H9 (cell line): ENCODE data around the gene SNX25. TPM values are rescaled to one million over a fixed set of nuclear protein-coding genes. Genes with fewer than 3 reads are reported as not detected.

Experiments
- DNase-seq: peaks from one replicate; pipeline ENCODE4 v3.0.0-alpha.2; 2017
- H2AFZ ChIP-seq: one replicate; pipeline ENCODE4 v1.6.1; 2013; ENCODE audit warnings: mild to moderate bottlenecking, low read length, control low read depth, moderate library complexity
- H2AK5ac ChIP-seq: 2 replicates; pipeline ENCODE4 v1.6.1; 2013; ENCODE audit warnings: low read length, control low read depth, mixed read lengths; ENCODE audit not compliant: insufficient read length
- H2BK120ac ChIP-seq: one replicate; pipeline ENCODE4 v1.6.1; 2013; ENCODE audit warnings: low read depth, mild to moderate bottlenecking, low read length, control low read depth, inconsistent platforms; ENCODE audit not compliant: poor library complexity, severe bottlenecking
- H2BK12ac ChIP-seq: 2 replicates; pipeline ENCODE4 v1.6.1; 2013; ENCODE audit warnings: low read length, control low read depth, mixed read lengths, low read depth; ENCODE audit not compliant: insufficient read length
- H2BK15ac ChIP-seq: 2 replicates; pipeline ENCODE4 v1.6.1; 2013; ENCODE audit warnings: low read depth, low read length, control low read depth
- H2BK20ac ChIP-seq: one replicate; pipeline ENCODE4 v1.6.1; 2013; ENCODE audit warnings: low read depth, mild to moderate bottlenecking, low read length, control low read depth, inconsistent platforms; ENCODE audit not compliant: poor library complexity, severe bottlenecking
- H2BK5ac ChIP-seq: 2 replicates; pipeline ENCODE4 v1.6.1; 2013; ENCODE audit warnings: low read length, control low read depth, mixed read lengths; ENCODE audit not compliant: insufficient read length
- H3K14ac ChIP-seq: 2 replicates; pipeline ENCODE4 v1.6.1; 2013; ENCODE audit warnings: low read length, control low read depth; ENCODE audit not compliant: insufficient read depth
- H3K18ac ChIP-seq: 2 replicates; pipeline ENCODE4 v1.6.1; 2013; ENCODE audit warnings: low read depth, mild to moderate bottlenecking, mixed read lengths, low read length, control low read depth; ENCODE audit not compliant: insufficient read length
- H3K23ac ChIP-seq: 2 replicates; pipeline ENCODE4 v1.6.1; 2013; ENCODE audit warnings: low read length, control low read depth, mixed read lengths, low read depth; ENCODE audit not compliant: insufficient read length
- H3K23me2 ChIP-seq: 2 replicates; pipeline ENCODE4 v1.6.1; 2013; ENCODE audit warnings: low read depth, mild to moderate bottlenecking, mixed read lengths, low read length, control low read depth; ENCODE audit not compliant: insufficient read length, poor library complexity, severe bottlenecking
- H3K27ac ChIP-seq: 2 replicates; pipeline ENCODE4 v1.5.1; 2013; ENCODE audit warnings: low read length, control low read depth, mixed read lengths, low read depth; ENCODE audit not compliant: insufficient read length
- H3K27me3 ChIP-seq: 2 replicates; pipeline ENCODE4 v1.6.1; 2013; ENCODE audit warnings: low read length, control low read depth, inconsistent platforms; ENCODE audit not compliant: insufficient read depth
- H3K4ac ChIP-seq: 2 replicates; pipeline ENCODE4 v1.6.1; 2013; ENCODE audit warnings: low read depth, mild to moderate bottlenecking, control low read depth, inconsistent platforms, low read length, moderate library complexity
- H3K4me1 ChIP-seq: 2 replicates; pipeline ENCODE4 v1.6.1; 2013; ENCODE audit warnings: low read length, control low read depth, inconsistent platforms; ENCODE audit not compliant: insufficient read depth
- H3K4me2 ChIP-seq: 2 replicates; pipeline ENCODE4 v1.6.1; 2013; ENCODE audit warnings: low read length, control low read depth, mixed read lengths; ENCODE audit not compliant: insufficient read length, insufficient read depth
- H3K56ac ChIP-seq: 2 replicates; pipeline ENCODE4 v1.6.1; 2013; ENCODE audit warnings: low read depth, mild to moderate bottlenecking, mixed read lengths, low read length, control low read depth; ENCODE audit not compliant: insufficient read length
- H3K79me1 ChIP-seq: 2 replicates; pipeline ENCODE4 v1.6.1; 2013; ENCODE audit warnings: low read depth, mild to moderate bottlenecking, moderate library complexity, low read length, control low read depth, inconsistent platforms; ENCODE audit not compliant: insufficient read depth, poor library complexity, severe bottlenecking
- H3K79me2 ChIP-seq: 2 replicates; pipeline ENCODE4 v1.6.1; 2013; ENCODE audit warnings: low read length, control low read depth, inconsistent platforms; ENCODE audit not compliant: insufficient read depth
- H3K9ac ChIP-seq: 2 replicates; pipeline ENCODE4 v1.6.1; 2013; ENCODE audit warnings: low read length, control low read depth, mixed read lengths; ENCODE audit not compliant: insufficient read length; ENCODE audit errors: extremely low read depth
- H3K9me3 ChIP-seq: one replicate; pipeline ENCODE4 v1.6.1; 2013; ENCODE audit warnings: low read depth, low read length, inconsistent platforms; ENCODE audit not compliant: control insufficient read depth
- H3T11ph ChIP-seq: one replicate; pipeline ENCODE4 v1.6.1; 2013; ENCODE audit warnings: mild to moderate bottlenecking, low read length, control low read depth, inconsistent platforms
- H4K20me1 ChIP-seq: one replicate; pipeline ENCODE4 v1.6.1; 2013; ENCODE audit not compliant: control insufficient read depth, insufficient read length, insufficient read depth
- H4K5ac ChIP-seq: 2 replicates; pipeline ENCODE4 v1.6.1; 2013; ENCODE audit warnings: low read depth, mild to moderate bottlenecking, mixed read lengths, low read length, control low read depth; ENCODE audit not compliant: insufficient read length
- H4K8ac ChIP-seq: replicated peaks from 2 replicates; pipeline ENCODE4 v1.6.1; 2013; ENCODE audit warnings: low read length, control low read depth, mixed read lengths, low read depth; ENCODE audit not compliant: insufficient read length
- H4K91ac ChIP-seq: 2 replicates; pipeline ENCODE4 v1.6.1; 2013; ENCODE audit warnings: low read depth, mild to moderate bottlenecking, moderate library complexity, mixed read lengths, low read length, control low read depth; ENCODE audit not compliant: insufficient read length
- H3K27ac Mint-ChIP-seq, 3 experiments: 2 replicates in 2 of 3; 3 replicates in 1 of 3; pipeline ENCODE4 v1.8.0; 2020 to 2021; ENCODE audit warnings: mixed read lengths in 3 of 3, mild to moderate bottlenecking in 1 of 3, moderate library complexity in 1 of 3
- H3K27me3 Mint-ChIP-seq: 2 replicates; pipeline ENCODE4 v1.8.0; 2021; ENCODE audit warnings: low read depth, mild to moderate bottlenecking, moderate library complexity, mixed read lengths
- H3K36me3 Mint-ChIP-seq, 3 experiments: 2 replicates in 2 of 3; 3 replicates in 1 of 3; pipeline ENCODE4 v1.8.0; 2020 to 2021; ENCODE audit warnings: low read depth in 3 of 3, mixed read lengths in 3 of 3; ENCODE audit not compliant: insufficient read depth in 1 of 3
- H3K4me1 Mint-ChIP-seq, 2 experiments: 2 replicates each; pipeline ENCODE4 v1.8.0; 2020; ENCODE audit warnings: mixed read lengths in 2 of 2
- H3K4me3 Mint-ChIP-seq, 2 experiments: 2 replicates in 1 of 2; 3 replicates in 1 of 2; pipeline ENCODE4 v1.8.0; 2020 to 2021; ENCODE audit warnings: mild to moderate bottlenecking in 2 of 2, mixed read lengths in 2 of 2, moderate library complexity in 1 of 2
- H3K9me3 Mint-ChIP-seq, 2 experiments: 2 replicates in 1 of 2; 3 replicates in 1 of 2; pipeline ENCODE4 v1.8.0; 2020; ENCODE audit warnings: mild to moderate bottlenecking in 2 of 2, mixed read lengths in 2 of 2, moderate library complexity in 1 of 2
- WGBS: extraction: QIAGEN DNeasy Blood & Tissue Kit; methylation state at CpG from one replicate; pipeline ENCODE4 v1.1.7; 2013; ENCODE audit warnings: missing lambda C conversion rate, low lambda C conversion rate, mixed read lengths; ENCODE audit not compliant: insufficient read length; ENCODE audit errors: extremely low coverage; 5-methylcytosine and 5-hydroxymethylcytosine counted together
- total RNA-seq: library from RNA; stranded (reverse); gene quantifications from 2 replicates; pipeline ENCODE4 v1.2.1, GENCODE V29; 2021
- TF ChIP-seq, protein P1 (sequence below): fragments of 200-600 bp; sonication (generic); conservative IDR thresholded peaks from 3 replicates; pipeline ENCODE4 v1.8.0; 2021; ENCODE audit warnings: antibody characterized with exemption, mild to moderate bottlenecking

Gene SNX25
- total RNA-seq, 1 experiment from 2014 or later, result 28.2 TPM

GRCh38 chr4:185335579-185335978, 126.2 kb downstream of the SNX25 start:
- Histone ChIP-seq H3T11ph (no peak overlapping the region), H3K9me3 (no peaks in the 10 kb centered on the region), H2BK15ac (no peak overlapping the region), H2BK120ac (no peak overlapping the region), H2BK20ac (no peak overlapping the region), H4K8ac (no peak overlapping the region), H3K18ac (no peak overlapping the region), H3K14ac (no peak overlapping the region), H3K27ac (no peak overlapping the region), H3K9ac (no peak overlapping the region), H3K27me3 (no peaks in the 10 kb centered on the region), H4K20me1 (no peaks in the 10 kb centered on the region), H3K23ac (no peak overlapping the region), H2BK5ac (no peak overlapping the region), H3K4me1 (no peaks in the 10 kb centered on the region; the same call in 1 of the 2 replicates), H4K91ac (no peak overlapping the region), H4K5ac (no peak overlapping the region), H3K79me2 (no peaks in the 10 kb centered on the region), H2BK12ac (no peak overlapping the region), H3K4me2 (no peak overlapping the region), H3K4ac (no peak overlapping the region), H3K56ac (no peak overlapping the region), H3K79me1 (peaks cover 3% of the 10 kb centered on the region), H2AFZ (no peak overlapping the region), H2AK5ac (no peak overlapping the region), H3K23me2 (no peaks in the 10 kb centered on the region)
- TF ChIP-seq, protein P1, sequence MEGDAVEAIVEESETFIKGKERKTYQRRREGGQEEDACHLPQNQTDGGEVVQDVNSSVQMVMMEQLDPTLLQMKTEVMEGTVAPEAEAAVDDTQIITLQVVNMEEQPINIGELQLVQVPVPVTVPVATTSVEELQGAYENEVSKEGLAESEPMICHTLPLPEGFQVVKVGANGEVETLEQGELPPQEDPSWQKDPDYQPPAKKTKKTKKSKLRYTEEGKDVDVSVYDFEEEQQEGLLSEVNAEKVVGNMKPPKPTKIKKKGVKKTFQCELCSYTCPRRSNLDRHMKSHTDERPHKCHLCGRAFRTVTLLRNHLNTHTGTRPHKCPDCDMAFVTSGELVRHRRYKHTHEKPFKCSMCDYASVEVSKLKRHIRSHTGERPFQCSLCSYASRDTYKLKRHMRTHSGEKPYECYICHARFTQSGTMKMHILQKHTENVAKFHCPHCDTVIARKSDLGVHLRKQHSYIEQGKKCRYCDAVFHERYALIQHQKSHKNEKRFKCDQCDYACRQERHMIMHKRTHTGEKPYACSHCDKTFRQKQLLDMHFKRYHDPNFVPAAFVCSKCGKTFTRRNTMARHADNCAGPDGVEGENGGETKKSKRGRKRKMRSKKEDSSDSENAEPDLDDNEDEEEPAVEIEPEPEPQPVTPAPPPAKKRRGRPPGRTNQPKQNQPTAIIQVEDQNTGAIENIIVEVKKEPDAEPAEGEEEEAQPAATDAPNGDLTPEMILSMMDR, result no peak
- Mint-ChIP-seq H3K27me3 (peaks cover 1% of the 10 kb centered on the region; the same call in 1 of the 2 replicates), H3K4me3 (no peak overlapping the region), H3K9me3 (peaks cover 4 to 7% of the 10 kb centered on the region in 2 experiments; a peak in 4 of 5 replicates), H3K27ac (peak overlapping the region in 1 of 3 experiments; percentile 9; a peak in 1 of 7 replicates), H3K36me3 (peaks cover 6 to 47% (median 40%) of the 10 kb centered on the region in 3 experiments), H3K4me1 (peaks cover 15 to 21% of the 10 kb centered on the region in 2 experiments)
- DNase-seq, result no peak
- no CpG with 5 or more reads among the region's 1 CpG for WGBS
